ENCODE results near the gene OR52B2.
"Not testable (repeated sequence)": the region's sequence is repeated elsewhere in the genome, so short reads cannot be mapped to it uniquely, and the experiment has no call there.

The OR52B2 gene

DNA sequence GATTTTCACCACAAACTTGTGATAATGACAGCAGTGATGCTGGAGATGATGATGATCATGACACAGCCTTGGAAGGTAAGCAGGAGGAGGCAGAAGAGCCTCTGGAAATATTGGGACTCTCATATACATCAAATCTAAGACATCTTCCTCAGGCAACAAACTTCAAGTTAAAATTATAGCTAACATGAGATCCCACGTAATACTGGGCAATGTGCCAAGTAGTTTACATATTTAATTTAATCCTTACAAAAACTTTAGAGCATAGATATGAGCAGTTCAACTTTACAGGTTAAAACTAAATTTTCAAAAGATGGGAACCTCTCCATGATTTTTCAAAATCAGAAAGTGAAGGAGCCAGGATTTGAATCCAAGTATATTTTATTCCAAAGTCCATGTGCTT is 19.0 kb downstream of the OR52B2 start:
- DNase-seq = no peak

- DNase-seq = not testable (repeated sequence)
Observed at GRCh38 chr11:6143737-6144136, 26.4 kb downstream of the OR52B2 start.

DNA sequence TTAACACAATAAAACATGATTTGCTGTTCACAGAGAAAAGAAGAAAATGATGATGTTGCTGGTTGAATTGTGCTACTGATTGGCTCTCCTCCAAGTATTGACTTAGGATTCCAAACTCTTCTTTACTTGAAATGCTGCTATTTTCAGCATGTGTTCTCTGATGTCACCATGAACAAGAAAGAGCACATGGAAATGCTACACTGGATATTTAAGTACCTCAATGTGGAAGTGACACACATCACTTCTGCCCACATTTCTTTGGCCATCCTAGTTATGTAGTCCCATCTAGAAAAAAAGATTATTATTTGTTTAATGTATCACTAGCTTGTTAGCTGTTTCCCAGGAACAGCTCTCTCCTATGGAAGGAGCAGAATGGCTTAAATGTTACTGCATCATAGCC is 27.2 kb downstream of the OR52B2 start:
- DNase-seq = no peak

DNA sequence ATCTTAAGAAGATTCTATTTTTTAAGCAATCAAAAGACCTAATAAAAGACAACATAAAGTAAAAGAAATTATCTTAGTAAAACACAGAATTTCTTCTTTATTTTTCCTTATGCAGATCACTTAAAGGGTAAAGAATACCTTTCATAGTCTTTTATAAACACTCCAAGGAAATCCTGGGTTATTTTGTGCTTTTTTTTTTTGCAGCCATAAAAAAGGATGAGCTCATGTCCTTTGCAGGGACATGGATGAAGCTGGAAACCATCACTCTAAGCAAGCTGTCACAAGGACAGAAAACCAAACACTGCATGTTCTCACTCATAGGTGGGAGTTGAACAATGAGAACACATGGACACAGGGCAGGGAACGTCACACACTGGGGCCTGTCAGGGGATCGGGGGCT is 34.2 kb downstream of the OR52B2 start:
- not testable (repeated sequence) for DNase-seq

- DNase-seq = no peak
Observed at GRCh38 chr11:6132431-6132830, 37.7 kb downstream of the OR52B2 start.

DNA sequence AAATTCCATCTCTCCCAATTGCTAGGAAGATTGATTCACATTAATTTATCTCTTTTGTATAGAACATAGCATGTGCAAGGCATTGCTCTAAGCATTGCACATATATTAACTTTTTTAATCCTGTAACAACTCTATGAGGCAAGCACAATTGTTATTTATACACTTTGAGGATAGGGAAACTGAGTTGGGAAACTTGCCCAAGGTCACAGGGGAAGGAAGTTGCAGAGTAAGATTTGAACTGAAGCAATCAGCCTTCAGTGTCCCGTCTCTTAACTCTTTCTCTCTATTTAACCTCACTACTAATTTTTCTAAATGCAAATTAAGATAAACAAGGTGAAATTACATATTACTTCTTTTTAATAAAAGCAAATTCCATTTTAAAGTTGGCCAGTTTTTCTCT is 40.5 kb downstream of the OR52B2 start:
- DNase-seq = no peak

GRCh38 chr11:6129011-6129410 is 41.1 kb downstream of the OR52B2 start:
- DNase-seq = no peak

- no peak for DNase-seq
Observed at GRCh38 chr11:6127881-6128280, 42.2 kb downstream of the OR52B2 start.

GRCh38 chr11:6124245-6124644 is 45.9 kb downstream of the OR52B2 start:
- DNase-seq = no peak

All from central memory CD4-positive, alpha-beta T cell (primary cell).